Stomach smooth muscle (tissue), 2 donors: ENCODE data around the gene TTLL9.
A peak's percentile ranks its signal among the peaks of the same experiment; 100 is the strongest.

Source experiments
- H3K27ac ChIP-seq: one replicate; pipeline ENCODE4 v1.7.0; 2013; ENCODE audit warnings: mild to moderate bottlenecking, low read length, inconsistent platforms
- H3K27me3 ChIP-seq, 2 donors: one replicate each; pipeline ENCODE4 v1.7.0; 2013; ENCODE audit warnings: low read length in 2 of 2; ENCODE audit not compliant: insufficient read depth in 2 of 2, control insufficient read depth in 1 of 2
- H3K36me3 ChIP-seq, 2 donors: one replicate each; pipeline ENCODE4 v1.7.0; 2013; ENCODE audit warnings: low read length in 2 of 2; ENCODE audit not compliant: control insufficient read depth in 2 of 2, insufficient read depth in 2 of 2
- H3K4me1 ChIP-seq: one replicate; pipeline ENCODE4 v1.7.0; 2013; ENCODE audit warnings: low read length; ENCODE audit not compliant: control insufficient read depth, insufficient read depth
- H3K4me3 ChIP-seq, 2 donors: one replicate each; pipeline ENCODE4 v1.7.0; 2013; ENCODE audit warnings: low read length in 2 of 2
- H3K9ac ChIP-seq, 2 donors: one replicate each; pipeline ENCODE4 v1.7.0; 2013; ENCODE audit warnings: low read length in 2 of 2, mild to moderate bottlenecking in 1 of 2
- H3K9me3 ChIP-seq, 2 donors: one replicate each; pipeline ENCODE4 v1.7.0; 2013; ENCODE audit warnings: low read length in 2 of 2; ENCODE audit not compliant: control insufficient read depth in 2 of 2
- donor health status: healthy.
- donor health status: Pancreatic carcinoma.

TTLL9 gene

DNA sequence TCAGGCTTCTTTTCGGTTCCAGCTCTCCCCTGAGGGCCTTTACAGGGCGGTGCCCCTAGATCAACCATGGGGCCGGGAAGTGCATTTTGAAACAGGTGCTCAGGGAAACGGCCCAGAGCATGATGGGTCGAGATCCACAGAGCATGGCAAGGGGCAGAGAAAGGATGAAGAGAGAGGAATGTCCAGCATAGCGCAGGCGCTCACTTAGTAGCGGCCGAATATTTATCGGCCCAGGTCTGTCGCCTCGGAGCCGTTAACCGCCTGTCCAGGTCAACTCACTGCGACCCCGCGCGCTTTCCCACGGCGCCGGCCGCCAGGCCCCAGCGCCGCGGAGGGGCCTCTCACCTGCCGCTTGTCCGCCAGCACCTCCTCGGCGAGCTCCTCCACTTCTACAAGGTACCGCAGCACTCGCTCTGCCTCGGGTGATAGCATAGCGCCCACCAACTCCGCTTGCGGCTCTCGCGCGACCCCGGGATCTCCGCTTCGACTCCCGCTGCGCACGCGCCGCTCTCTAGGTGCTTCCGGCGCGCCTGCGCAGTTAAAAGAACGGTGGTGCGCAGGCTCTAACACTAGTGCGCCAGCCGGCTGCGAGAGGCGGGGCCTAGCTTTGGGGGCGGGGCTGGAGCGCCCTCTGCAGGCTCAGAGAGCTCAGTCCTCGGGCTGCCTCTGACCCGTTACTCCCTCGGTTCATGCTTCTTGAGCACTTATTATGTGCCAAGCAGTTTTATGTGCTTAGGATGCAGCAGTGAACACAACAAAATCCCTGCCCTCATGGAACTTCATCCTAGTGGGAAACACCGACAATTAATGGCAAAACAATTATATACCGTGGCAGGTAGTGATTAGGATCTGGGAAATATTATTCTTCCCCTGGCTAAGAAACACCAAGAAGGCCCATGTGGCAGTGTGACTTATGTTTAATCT is 81.4 kb downstream of the TTLL9 start, which contains the start of gene PDRG1:
PDRG1 (minus strand) TSS at position 517 of the 924 bp plus-strand sequence; CDS start at position 432, 85 bp downstream.
- H3K9me3 ChIP-seq, result peaks cover 0 to 4% of the 10 kb centered on the region in 2 donors
- H3K27ac ChIP-seq, result no peak within 1 kb of the TSS
- peaks cover 0 to 5% of the 10 kb centered on the region in 2 donors for H3K27me3 ChIP-seq
- H3K9ac ChIP-seq, result peak within 1 kb of the TSS; percentile 94 to 97
- H3K4me3 ChIP-seq, result peak within 1 kb of the TSS; percentile 93 to 95
- peaks cover 20 to 22% of the 10 kb centered on the region in 2 donors for H3K36me3 ChIP-seq
- peaks cover 15% of the 10 kb centered on the region for H3K4me1 ChIP-seq

- peaks cover 0 to 5% of the 10 kb centered on the region in 2 donors for H3K27me3 ChIP-seq
- no peak overlapping the region for H3K9ac ChIP-seq
- H3K4me1 ChIP-seq, result peaks cover 15% of the 10 kb centered on the region
- no peak overlapping the region for H3K4me3 ChIP-seq
- H3K27ac ChIP-seq, result no peak overlapping the region
- no peaks in the 10 kb centered on the region for H3K9me3 ChIP-seq
- peaks cover 3 to 4% of the 10 kb centered on the region in 2 donors for H3K36me3 ChIP-seq
Observed at GRCh38 chr20:31953556-31954148, 83.2 kb downstream of the TTLL9 start.

DNA sequence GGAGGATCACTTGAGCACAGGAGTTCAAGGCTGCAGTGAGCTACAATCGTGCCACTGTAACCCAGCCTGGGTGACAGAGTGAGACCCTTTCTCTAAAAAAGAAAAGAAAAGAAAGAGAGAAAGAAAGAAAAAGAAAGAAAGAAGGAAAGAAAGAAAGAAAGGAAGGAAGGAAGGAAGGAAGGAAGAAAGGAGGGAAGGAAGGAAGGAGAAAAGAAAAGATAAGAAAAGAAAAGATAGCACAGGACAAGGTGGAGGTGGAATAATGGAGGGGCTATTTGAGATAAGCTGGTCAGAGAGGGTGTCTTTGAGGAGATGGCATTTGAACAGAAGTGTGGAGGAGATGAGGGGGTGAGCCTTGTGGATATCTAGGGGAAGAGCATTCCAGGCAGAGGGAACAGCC is 84.1 kb downstream of the TTLL9 start:
- Histone ChIP-seq H3K36me3 (peaks cover 0 to 2% of the 10 kb centered on the region in 2 donors), H3K27ac (no peak overlapping the region), H3K9me3 (no peaks in the 10 kb centered on the region), H3K9ac (no peak overlapping the region), H3K4me1 (peaks cover 15% of the 10 kb centered on the region), H3K27me3 (peaks cover 0 to 8% of the 10 kb centered on the region in 2 donors), H3K4me3 (no peak overlapping the region)

GRCh38 chr20:31956556-31957526 is 86.4 kb downstream of the TTLL9 start:
- no peak overlapping the region for H3K9ac ChIP-seq
- no peaks in the 10 kb centered on the region for H3K36me3 ChIP-seq
- H3K27ac ChIP-seq, result no peak overlapping the region
- no peaks in the 10 kb centered on the region for H3K4me1 ChIP-seq
- H3K27me3 ChIP-seq, result peaks cover 0 to 8% of the 10 kb centered on the region in 2 donors
- no peak overlapping the region for H3K4me3 ChIP-seq
- H3K9me3 ChIP-seq, result no peaks in the 10 kb centered on the region

DNA sequence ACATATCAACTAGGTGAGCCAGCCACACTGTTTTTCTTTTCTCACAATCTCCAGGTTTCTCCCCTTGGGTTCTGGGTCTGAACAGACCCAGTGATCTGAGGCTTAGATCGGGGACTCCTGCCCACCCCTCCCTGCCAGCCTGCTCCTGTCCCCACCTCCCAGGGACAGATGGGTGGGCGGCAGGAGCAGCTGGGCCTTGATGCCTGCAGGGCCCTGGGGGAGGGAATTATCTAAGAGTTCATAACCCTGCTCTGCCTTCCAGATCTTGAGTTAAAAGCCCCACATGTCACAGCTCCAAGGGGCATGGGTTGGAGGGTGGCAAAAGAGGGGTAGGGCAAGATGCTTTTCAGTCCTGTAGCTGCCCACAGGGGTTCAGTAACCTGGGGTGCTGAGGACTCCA is 92.3 kb downstream of the TTLL9 start:
- Histone ChIP-seq H3K9ac (no peak overlapping the region), H3K27ac (no peak overlapping the region), H3K27me3 (peaks cover 18 to 19% of the 10 kb centered on the region in 2 donors), H3K36me3 (no peaks in the 10 kb centered on the region), H3K4me3 (no peak overlapping the region), H3K9me3 (no peaks in the 10 kb centered on the region), H3K4me1 (no peaks in the 10 kb centered on the region)

GRCh38 chr20:31963889-31964288 is 93.5 kb downstream of the TTLL9 start:
- Histone ChIP-seq H3K27ac (no peak overlapping the region), H3K4me3 (no peak overlapping the region), H3K27me3 (peaks cover 18 to 21% of the 10 kb centered on the region in 2 donors), H3K9me3 (no peaks in the 10 kb centered on the region), H3K4me1 (no peaks in the 10 kb centered on the region), H3K9ac (no peak overlapping the region), H3K36me3 (no peaks in the 10 kb centered on the region)

DNA sequence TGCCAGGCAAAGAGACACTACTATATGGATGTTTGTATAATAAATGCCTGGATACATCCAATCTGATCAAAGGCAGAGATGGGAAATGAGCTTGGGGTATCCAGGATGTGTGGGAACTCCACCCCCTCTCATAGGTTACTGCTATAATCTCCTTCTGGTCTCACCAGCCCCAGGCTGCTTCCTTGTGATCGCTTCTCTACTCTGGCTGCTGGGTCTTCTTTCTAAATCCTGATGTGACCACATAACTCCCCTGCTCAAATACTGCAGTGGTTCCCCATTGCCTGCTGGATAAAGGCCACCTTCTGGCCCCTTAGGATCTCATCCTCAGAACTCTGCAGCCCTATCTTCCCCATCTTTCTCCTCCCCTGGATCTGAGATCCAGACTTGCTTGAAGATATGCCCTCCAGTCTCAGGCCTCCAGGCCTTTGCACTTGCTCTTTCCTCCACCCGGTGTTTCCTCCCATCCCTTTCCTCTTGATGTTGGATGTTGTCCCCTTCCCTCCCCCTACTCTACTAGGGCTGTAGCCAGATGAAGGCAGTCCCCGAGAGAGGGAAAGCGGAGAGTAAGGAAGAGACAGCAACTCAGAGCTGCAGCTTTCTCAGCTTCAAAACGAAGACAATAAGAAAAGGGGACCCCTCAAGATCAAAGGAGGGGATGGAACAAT is 96.7 kb downstream of the TTLL9 start:
- H3K9ac ChIP-seq, result no peak overlapping the region
- no peaks in the 10 kb centered on the region for H3K36me3 ChIP-seq
- H3K4me3 ChIP-seq, result no peak overlapping the region
- H3K27ac ChIP-seq, result no peak overlapping the region
- no peaks in the 10 kb centered on the region for H3K4me1 ChIP-seq
- peaks cover 21 to 26% of the 10 kb centered on the region in 2 donors for H3K27me3 ChIP-seq
- H3K9me3 ChIP-seq, result no peaks in the 10 kb centered on the region

- H3K36me3 ChIP-seq, result no peaks in the 10 kb centered on the region
- no peak within 1 kb of the TSS for H3K9ac ChIP-seq
- H3K9me3 ChIP-seq, result no peaks in the 10 kb centered on the region
- H3K27me3 ChIP-seq, result peaks cover 18 to 26% of the 10 kb centered on the region in 2 donors
- H3K4me3 ChIP-seq, result no peak within 1 kb of the TSS
- no peaks in the 10 kb centered on the region for H3K4me1 ChIP-seq
- no peak within 1 kb of the TSS for H3K27ac ChIP-seq
Observed at GRCh38 chr20:31967830-31968249, 97.4 kb downstream of the TTLL9 start, which contains the start of gene XKR7. Gene XKR7 (plus strand): TSS chr20:31968151. CDS start chr20:31968176, 25 bp downstream.

GRCh38 chr20:31968291-31969126 is 98.1 kb downstream of the TTLL9 start:
- no peak overlapping the region for H3K27ac ChIP-seq
- no peaks in the 10 kb centered on the region for H3K4me1 ChIP-seq
- H3K9ac ChIP-seq, result no peak overlapping the region
- no peaks in the 10 kb centered on the region for H3K36me3 ChIP-seq
- H3K9me3 ChIP-seq, result no peaks in the 10 kb centered on the region
- peaks cover 21 to 27% of the 10 kb centered on the region in 2 donors for H3K27me3 ChIP-seq
- H3K4me3 ChIP-seq, result no peak overlapping the region
